HG03571 (cell line): ENCODE data around the gene KRT35.

ENCODE experiments used
- ATAC-seq: cut with Tn5 transposase; IDR thresholded peaks from one replicate; pipeline ENCODE4 v1.9.1; 2021; ENCODE audit not compliant: unreplicated experiment

Gene KRT35

DNA sequence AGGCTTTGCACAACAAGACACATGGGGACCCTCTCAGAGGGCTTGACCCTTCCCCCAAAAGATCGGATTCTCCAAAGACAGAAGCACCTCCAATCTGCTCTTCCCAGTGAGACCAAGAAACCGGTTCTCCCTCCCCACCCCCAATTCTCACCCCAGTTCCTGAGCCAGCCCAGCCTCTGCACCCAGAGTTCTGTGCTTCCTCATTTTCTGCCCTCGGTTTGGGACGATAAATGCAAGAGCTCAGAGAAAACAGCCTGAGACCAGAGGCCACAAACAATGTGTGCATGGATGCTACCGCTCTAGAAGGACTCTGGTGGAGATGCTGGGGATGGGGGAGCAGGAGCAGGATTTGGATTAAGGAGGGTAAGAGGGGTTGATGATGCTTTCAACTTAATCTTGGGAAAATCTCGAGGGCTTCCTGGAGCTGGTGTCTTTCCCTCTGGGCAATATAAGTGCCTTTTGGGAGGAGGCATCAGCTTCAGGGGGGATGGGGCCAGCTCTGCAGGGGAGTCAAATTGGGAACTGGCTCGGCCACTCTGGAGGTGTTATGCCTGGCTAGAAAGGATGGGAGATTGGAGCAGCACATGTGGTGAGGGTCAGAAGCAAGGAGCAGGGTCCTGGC lies 31.7 kb upstream of the KRT35 start:
- no peak for ATAC-seq

DNA sequence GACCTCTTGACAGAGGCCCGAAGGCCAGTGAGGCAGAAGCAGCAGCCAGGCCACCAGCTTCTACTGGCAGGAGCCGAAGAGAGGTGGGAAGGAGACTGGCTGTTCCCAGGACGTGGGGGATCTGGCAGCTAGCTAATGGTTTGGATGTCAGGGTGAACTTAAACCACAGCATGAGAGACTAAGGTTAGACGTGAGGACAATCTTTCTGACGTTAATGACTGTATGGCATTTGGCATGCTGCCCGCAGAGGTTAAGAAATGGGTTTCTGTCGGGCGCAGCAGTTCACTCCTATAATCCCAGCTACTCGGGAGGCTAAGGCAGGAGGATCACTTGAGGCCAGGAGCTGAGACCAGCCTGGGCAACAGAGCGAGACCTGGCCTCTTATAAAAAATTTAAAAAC lies 30.8 kb upstream of the KRT35 start:
- ATAC-seq, result no peak

DNA sequence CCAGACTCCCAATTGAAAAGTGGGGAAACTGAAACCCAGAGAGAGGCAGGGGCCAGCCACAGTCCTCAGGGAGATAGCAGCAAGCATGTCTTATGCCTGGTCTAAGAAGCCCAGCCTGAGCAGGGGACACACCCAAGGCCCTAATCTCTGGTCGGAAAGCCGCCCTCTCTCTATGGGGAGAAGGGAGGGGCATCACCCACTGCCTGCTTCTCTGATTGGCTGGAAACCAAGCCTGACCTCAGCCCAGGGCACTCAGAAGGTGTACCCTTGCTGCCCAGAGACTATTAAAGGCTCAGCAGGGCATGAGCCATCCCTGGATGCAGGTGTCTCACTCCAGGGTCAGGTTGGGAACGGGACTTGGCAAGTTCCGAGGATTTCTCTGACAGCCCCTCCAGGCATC lies 30.2 kb upstream of the KRT35 start:
- ATAC-seq, result no peak

DNA sequence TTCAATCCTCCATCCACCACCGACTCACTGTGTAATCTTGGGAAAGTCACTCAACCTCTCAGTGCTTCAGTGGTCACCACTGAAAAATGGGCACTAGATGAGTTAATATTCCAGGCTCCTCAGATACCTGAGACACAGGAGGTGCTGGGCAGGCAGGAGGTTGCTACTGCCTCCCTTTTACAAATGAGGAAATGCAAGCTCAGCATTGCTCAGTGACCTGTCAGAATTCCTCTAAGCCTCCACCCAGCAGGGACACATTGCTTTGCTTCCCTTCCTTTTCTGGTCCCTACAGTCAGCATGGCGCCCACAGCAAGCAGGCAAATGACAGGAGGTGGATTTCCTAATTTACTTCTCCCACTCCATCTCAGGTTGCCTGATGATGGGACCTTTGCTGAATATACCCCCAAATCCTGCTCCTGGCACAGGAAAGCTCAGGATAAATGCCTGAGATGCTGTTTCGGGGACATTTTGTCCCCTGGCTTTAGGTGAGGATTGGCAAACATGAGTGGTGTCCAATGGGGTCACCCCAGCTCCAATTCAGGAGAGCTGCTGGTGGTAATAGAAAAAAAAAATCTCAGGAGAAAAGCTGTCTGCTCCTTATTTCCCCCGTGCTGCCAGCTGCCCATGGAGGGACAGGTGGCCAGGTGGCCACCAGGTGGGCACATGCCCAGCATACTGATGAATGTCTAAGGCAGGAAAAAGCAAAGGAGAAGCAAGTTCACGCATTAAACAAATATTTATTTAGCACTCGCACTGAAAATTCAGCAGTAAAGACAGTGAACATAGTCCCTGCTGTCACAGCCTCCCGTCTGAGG lies 29.5 kb upstream of the KRT35 start:
- ATAC-seq, result no peak

DNA sequence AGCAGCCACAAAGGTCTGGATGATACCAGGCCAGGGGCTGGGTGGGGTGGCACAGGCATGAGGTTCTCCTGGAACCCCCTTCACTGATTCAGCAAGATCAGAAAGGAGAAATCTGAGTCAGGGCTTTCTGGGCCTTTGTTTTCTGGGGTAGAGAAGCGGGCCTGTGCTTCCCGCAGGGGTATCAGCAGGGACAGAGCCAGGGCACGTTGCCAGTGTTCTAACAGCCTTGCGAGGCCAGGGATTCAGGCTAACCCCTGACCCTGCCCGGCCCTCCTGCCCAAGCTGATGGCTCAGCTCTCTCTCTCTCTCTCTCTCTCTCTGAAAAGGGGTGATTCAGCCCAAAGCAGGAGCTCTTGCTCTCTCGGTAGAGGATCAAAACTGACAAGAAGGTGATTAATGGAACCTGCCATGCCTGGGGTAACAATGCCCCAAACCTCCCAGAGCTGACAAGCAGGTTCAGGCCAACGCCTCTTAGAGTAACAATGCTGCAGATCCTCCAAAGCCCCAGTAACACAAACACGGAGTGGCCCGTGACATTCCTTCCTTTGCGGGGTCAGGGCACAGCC lies 26.4 kb upstream of the KRT35 start:
- no peak for ATAC-seq

DNA sequence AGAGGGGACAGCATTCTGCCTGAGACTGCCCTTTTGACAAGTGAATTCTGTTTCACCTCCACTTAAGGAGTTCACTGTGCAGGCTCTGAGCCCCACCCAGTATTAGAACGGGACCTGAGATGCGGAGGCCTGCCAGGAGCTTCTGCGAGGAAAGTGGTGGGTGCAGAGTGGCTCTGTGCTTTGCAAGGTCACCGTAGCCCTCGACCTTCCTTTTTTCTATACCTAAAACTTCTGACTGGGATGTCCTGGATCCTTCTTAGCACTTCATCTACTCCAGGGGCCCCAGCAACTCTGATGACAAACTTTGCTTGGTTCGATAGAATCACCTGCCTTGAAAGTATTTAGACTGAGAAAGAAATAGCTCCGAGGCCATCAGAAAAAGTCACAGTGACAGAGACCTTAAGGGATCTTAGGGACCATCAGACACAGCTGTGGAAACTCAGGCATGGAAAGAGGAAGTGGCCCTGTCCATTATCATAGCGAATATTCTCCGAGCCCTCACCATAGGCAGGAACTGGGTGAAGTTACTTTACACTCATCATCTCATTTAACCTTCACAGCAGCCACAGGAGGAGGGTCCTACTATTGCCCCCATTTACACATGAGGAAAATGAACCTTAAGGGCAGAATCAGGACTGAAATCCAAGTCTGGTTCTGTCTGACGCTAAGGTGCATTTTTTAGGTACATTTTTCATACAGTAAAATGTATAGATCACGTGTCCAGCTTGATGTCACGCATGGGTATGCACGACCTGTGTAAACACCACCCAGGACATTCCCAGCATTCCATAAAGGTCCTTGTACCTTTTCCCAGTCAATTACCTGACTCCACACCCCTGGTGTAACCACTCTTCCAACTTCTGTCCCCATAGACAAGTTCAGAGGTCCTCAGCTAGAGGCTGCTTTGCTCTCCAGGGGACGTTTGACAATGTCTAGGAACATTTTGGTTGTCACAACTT lies 25.1 kb upstream of the KRT35 start:
- no peak for ATAC-seq

DNA sequence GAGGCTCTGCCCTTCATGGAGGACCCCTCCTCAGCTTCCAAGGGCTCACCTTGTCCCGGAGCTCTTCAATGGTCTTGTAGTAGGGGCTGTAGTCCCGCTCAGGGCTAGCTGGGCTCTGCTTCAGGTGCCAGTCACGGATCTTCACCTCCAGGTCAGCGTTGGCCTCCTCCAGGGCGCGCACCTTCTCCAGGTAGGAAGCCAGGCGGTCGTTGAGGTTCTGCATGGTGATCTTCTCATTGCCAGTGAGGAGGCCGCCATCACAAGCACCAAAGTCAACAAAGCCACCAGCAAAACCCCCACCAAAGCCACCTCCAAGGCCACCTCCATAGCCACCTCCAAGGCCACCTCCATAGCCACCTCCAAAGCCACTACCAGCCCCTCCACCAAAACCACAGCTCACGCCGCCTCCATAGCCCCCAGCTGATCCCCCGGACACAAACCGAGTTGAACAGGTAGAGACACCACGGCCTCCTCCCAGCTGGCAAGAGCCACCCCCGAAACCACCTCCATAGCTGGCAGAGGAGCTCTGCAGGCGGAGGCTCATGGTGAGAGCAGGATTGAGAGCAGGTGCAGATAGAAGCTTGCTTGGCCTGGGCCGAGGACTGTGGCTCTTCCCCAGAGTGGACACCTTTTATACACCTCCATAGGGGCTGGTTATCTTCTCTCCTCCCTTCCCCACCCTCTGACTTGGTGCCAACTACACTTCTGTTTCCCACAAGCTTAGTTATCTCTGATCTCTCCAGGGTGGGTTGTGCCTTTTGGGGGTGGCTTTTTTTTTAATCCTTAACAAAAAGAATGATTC lies 24.3 kb upstream of the KRT35 start, which contains the start of gene KRT13:
KRT13 (minus strand) TSS at position 606 of the 802 bp plus-strand sequence; CDS start at position 544, 62 bp downstream.
- ATAC-seq, result no peak

DNA sequence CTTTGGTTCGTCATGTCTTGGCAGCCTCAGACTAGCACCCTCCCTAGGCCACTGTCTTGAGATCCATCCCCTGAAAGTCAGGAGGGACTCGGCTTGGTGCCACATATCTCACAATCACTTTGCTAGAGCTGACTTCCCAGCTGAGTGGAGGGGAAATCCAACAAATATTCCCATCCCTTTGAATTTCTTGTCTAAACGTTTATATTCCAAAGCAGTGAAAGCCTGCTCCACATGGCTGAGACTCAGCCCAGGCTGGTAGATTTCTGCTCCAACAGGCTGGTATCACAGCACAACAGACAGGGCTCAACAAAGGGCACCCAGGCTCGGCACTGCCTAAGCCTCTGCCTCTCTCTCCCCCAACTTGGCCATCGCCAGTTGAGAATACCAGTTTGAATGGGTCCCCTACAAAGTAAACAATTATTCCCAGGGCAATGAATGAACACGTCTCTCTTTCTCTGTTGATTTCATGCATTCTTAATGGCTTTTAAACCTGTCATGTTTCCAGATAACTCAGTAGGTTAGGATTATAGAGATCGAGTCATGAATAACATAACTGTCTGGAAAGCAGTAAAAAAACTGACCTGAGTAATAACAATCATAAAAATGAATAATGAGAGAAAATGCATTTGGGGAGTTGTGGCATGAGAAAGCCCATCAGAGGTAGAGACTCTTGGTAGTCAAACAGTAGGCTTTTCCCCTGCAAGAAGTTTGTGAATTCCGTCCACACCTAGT lies 23.5 kb upstream of the KRT35 start:
- no peak for ATAC-seq

DNA sequence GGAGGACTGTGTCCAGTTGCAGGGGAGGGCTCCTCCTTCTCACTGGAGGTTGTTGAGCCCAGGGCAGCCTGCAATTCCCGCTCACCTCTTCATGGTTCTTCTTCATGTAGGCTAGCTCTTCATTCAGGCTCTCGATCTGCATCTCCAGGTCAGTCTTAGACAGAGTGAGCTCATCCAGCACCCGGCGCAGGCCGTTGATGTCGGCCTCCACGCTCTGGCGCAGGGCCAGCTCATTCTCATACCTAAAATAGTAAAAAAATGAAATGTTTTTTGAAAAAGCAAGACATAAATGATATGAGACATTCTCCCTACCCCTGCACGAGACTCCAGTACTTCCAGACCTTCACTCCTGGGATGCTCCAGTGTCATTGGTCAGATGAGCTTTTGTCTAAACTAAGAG lies 22.3 kb upstream of the KRT35 start:
- no peak for ATAC-seq

DNA sequence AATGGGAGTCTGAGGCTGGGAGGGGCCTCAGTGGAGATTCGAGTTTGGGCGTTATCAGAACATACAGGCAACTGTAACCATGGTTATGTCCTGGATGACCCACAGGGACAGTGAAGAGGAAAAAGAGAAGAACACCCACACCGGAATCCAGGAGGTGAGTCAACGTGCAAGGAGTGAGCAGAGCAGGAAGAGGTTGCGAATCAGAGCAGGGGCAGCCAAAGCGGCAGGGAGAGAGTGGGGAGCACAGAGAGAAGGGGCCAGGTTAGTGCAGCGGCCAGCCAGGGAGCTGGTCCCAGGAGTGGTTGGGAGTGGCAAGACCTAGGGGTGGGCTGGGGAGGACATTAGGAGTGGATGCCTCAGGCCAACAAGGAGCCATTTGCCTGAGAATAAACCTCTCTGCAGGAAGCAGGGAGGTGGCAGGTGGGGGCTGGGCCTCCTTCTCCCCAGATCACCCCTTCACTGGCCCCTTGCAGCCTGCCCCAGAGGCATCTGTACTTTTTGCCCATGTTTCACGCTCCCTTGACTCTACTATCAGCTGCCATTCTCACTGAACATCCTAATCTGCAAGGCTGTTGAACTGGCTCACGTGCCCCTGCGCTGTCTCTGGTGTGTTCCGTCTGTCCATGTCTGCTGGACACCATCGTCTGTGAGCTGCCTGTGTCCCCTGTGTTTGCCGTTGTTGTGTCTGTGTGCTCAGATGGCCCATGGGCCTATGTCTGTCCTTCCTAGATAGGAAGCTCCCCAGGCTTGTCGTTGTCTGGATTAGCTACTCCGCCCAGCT lies 19.4 kb upstream of the KRT35 start:
- ATAC-seq, result no peak

DNA sequence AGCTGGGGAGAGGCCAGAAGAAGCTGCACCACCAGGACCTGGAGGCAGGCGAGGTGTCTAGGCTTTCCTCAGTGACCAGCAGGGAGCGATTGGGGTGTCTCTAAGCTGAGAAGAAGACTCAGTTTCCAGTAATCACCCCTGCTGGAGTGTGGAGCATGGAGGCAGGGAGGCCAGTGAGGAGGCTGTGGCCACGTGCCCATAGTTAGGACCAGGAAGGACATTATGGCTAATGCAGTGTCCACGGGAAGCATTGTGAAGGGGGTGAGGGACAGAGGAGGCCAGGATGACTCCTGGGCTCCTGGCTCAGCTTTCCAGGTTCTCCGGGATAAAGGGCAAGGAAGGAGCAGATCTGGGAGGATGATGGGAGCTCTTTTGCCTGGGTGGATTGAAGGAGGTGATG lies 18.8 kb upstream of the KRT35 start:
- ATAC-seq, result no peak

DNA sequence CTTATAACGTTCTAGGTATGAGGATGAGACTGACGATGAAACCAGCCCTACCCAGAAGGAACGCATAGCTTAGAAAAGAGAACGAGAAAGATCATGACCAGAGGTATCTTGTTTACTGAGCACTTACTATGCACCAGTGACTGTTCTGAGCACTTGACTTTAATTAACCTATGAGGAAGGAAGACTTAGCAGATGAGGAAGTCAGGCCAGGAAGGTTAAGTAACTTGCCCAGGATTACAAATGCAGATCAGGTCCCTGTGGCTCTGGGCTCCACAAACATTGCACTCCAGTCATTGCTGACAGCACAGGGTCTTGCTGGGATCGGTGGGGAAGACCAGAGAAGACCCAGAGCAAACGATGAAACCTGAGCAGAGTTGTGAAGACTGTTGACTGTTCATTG lies 17.3 kb upstream of the KRT35 start:
- ATAC-seq, result no peak

DNA sequence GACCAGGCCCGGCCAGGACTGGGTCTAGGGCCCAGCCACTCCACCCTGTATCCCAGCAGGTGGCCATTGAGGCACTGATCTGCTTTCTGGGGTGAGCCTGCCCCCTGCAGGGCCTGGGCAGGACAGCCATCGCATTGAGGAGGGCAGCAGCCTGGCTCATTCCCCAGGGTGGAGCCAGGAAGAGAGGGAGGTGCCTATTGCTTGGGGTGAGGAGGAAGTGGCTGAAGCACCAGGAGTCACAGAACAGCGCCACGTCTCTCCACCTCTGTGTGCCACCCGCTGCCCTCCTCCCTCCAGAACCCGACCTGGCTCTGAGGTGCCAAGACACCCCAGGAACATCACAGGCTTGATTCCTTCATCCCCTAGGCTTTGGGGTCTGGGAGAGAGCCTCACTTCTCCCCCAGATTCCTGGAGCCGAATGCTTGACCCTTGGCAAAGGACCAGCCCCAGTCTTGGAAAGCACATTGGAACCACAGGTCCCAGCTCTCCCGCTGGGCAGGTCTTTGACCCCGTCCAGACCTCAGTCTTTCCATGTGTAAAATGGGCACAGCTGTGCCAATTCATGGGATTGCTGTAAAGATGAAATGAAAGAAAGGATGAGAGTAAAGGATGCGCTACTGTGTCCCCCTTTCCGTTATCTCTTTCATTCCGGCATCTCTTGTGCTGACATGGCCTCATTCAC lies 16.0 kb upstream of the KRT35 start:
- peak; percentile 51 for ATAC-seq

DNA sequence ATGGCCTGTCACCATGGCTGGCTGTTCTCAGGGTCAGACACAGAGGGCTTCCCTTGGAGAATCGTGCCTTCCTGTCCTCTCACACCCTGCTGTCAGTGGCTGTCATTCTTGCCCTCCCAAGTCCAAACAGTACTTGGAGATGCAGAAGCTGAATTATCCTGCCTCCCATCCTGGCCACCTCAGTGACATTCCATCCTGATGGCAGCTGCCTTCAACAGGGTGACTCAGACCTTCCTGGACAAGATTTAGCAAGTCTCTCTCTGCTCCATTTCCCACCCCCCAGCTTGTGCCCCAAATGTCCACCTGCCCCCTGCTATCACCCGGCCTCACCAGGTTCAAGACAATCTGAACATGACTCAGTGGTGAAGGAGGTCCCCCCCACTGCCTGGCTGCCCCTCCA lies 13.6 kb upstream of the KRT35 start:
- ATAC-seq, result no peak

DNA sequence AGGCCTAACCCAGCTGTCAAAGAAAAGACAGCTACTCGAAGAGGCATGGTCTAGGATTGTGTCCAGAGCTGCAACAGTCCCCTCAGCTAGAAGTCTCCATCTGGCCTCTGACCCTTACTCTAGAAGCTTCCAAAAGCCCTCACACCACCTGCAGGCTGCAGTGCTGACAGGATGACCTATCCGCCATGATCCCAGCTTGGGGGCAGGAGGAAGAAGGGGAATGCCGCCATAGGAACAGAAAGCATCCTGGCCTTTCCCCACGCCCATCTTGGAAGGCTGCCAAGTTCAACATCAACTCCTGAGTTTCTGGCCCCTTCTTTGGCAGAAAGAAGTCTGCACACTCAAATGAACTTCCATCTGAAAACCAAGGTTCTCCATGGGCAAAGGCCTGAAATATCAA lies 11.8 kb upstream of the KRT35 start:
- no peak for ATAC-seq

DNA sequence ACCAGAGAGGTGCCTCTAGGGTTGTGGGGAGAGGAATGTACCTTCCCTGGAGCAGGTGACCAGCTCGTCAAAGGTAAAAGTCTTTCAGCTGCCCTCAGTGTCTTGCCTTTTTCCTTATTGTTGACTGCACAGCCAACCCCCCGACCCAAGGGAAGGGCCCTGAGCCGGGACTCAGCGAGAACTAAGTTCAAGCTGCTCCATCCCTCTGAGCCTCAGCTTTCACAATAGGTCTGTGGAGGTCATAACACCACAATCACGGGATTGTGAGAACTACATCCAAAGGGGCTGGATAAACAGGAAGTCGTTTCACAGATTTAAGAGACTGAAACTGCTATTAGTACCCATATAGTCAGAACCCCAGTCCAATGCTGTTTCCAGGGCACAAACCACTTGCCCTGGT lies 11.4 kb upstream of the KRT35 start:
- ATAC-seq, result no peak

DNA sequence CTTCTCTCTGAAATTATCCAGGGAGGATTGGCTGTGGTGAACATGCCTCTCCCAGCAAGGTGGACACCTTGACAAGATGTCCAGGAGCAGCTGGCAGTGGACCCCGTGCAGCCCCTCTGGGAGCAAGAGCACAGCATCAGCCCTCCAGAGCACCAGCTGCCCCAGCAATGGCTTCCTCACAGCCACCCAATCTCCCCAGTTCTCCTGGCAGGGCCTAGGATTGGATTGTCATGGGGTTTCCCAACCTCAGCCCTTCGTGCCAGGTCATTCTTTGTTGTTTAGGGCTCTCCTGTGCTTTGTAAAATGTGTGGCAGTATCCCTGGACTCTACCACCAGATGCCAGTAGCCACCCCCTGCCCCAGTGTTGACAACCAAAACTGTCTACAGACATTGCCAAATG lies 10.5 kb upstream of the KRT35 start:
- no peak for ATAC-seq
